Measurements from ENCODE around the gene CFAP46.

Gene CFAP46

GRCh38 chr10:132849546-132850031 lies 92.8 kb downstream of the CFAP46 start:
- no peak for TF ChIP-seq CTCF (IDR thresholded peaks at IDR 0.05; ENCODE audit: insufficient read depth, missing control alignments)
- DNase-seq (ENCODE audit: insufficient read length, low spot score), result no peak
- FAIRE-seq, result no peak

GRCh38 chr10:132848951-132849545 lies 93.3 kb downstream of the CFAP46 start:
- DNase-seq (ENCODE audit: insufficient read length, low spot score) (no peak), FAIRE-seq (no peak)
- no peak for TF ChIP-seq CTCF (IDR thresholded peaks at IDR 0.05; ENCODE audit: insufficient read depth, missing control alignments)

- no peak for DNase-seq (ENCODE audit: insufficient read length, low spot score)
- no peak for TF ChIP-seq CTCF (IDR thresholded peaks at IDR 0.05; ENCODE audit: insufficient read depth, missing control alignments)
- FAIRE-seq, result no peak
These were observed 94.1 kb downstream of the CFAP46 start for GRCh38 chr10:132848291-132848701.

GRCh38 chr10:132847856-132848255 lies 94.5 kb downstream of the CFAP46 start:
- no peak for DNase-seq (ENCODE audit: insufficient read length, low spot score)
- no peak for TF ChIP-seq CTCF (IDR thresholded peaks at IDR 0.05; ENCODE audit: insufficient read depth, missing control alignments)
- FAIRE-seq, result no peak

- no peak for TF ChIP-seq CTCF (IDR thresholded peaks at IDR 0.05; ENCODE audit: insufficient read depth, missing control alignments)
- DNase-seq (ENCODE audit: insufficient read length, low spot score) (no peak), FAIRE-seq (no peak)
These were observed 95.0 kb downstream of the CFAP46 start for GRCh38 chr10:132847416-132847777.

GRCh38 chr10:132846631-132847415 lies 95.5 kb downstream of the CFAP46 start:
- no peak for FAIRE-seq
- DNase-seq (ENCODE audit: insufficient read length, low spot score), result no peak

More at GRCh38 chr10:132846631-132847415, 95.5 kb downstream of the CFAP46 start:
- TF ChIP-seq CTCF (IDR thresholded peaks at IDR 0.05; ENCODE audit: insufficient read depth, missing control alignments), result no peak

Data from D721Med (cell line).